Hematopoietic multipotent progenitor cell treated with erythropoietin and hydrocortisone succinate and interleukin-3 and kit ligand, for 8 days (in vitro differentiated cells): ENCODE measurements around the gene PRDM16.
"Not testable (repeated sequence)": the region's sequence is repeated elsewhere in the genome, so short reads cannot be mapped to it uniquely, and the experiment has no call there.

Source experiments
- DNase-seq: peaks from one replicate; pipeline ENCODE4 v3.0.0-alpha.2; 2015

The PRDM16 gene

DNA sequence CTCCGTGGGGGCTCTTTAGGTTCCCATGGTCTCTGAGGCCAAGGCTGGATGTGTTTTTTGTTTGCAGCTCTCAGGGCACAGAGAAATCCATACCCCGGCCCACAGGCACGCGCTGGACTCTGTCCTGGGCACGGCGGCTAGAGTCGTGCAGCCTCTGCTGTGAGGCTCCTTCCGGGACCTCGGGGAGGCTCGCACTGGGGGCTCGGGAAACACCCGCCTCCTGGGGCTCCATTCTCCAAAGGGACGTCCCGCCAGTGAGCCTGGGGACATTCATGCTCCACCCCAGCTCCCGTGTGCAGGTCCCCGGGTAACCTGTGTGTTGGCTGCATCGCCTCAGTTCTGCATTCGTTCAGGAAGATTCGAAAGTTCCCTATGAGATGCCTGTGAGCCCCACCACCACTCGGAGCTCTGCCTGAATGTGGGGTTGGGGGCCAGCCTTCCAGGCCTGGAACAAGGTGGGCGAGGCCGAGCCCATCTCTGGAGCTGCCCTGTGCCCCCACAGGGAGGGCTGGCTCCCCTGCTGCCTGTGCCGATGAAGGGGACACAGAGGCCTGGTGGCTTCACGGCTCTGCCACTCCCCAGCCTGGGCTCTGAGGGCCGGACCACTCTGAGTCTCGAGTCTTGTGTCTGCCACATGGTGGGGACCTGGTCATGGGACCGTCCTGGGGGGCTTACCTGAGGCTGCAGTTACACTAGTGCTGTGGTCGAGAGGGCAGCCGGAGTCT is 203.5 kb downstream of the PRDM16 start:
- no peak for DNase-seq

DNA sequence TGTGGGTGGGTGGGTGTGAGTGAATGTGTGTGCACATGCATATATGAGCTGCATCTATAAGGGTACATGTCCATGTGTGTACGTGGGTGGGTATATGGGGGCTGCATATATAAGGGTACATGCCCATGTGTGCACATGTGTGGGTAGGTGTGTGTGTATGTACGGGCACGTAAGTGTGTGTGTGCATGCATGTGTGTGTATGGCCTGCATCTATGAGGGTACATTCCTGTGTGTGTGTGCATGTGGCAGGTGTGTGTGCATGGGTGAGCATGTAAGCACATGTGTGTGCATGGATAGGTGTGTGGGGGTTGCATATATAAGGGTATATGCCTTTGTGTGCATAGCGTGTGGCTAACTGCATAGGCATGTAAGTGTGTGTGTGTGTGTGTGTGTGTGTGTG is 204.4 kb downstream of the PRDM16 start:
- DNase-seq = no peak

DNA sequence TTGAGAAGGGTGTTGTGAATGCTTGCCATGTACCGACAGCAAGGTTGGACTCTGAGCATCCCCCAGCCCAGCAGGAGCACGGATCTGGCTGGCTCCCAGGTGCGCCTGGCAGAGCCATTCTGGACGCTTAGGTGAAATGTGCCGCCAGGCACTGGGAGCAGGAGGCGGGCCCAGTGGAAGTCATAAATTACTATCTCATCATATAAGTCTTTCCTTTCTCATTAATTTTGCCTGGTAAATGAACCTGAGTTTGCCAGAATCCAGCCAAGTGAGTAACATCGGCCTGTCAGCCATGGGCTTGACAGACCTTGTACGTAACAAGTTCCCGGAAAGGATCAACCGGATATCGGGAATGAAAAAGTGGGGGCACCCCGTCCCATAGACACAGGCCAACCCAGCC is 206.0 kb downstream of the PRDM16 start:
- DNase-seq = no peak

- DNase-seq = no peak
Measured at GRCh38 chr1:3275471-3276340, 206.7 kb downstream of the PRDM16 start.

- no peak for DNase-seq
Measured at GRCh38 chr1:3276341-3276800, 207.4 kb downstream of the PRDM16 start.

- no peak for DNase-seq
Measured at GRCh38 chr1:3277011-3277471, 208.0 kb downstream of the PRDM16 start.

- DNase-seq = no peak
Measured at GRCh38 chr1:3277623-3278022, 208.6 kb downstream of the PRDM16 start.

GRCh38 chr1:3278416-3279181 is 209.6 kb downstream of the PRDM16 start:
- DNase-seq = no peak

DNA sequence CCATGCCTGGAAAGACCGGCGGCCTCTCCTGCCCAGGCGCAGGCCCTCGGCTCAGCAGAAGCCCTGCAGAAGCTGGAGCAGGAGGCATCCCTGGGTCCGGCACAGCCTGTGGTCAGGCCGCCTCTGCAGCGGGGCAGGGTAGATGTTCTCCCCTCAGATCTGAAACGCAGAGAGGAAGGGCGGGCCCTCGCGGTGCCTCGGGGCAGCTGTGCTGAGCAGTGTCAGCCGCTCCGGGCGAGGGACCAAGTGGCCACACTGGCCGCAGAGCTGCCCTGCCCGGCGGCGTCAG is 210.1 kb downstream of the PRDM16 start:
- DNase-seq = no peak

GRCh38 chr1:3281735-3282134 is 212.7 kb downstream of the PRDM16 start:
- no peak for DNase-seq

- no peak for DNase-seq
Measured at GRCh38 chr1:3282186-3282585, 213.2 kb downstream of the PRDM16 start.

- no peak for DNase-seq
Measured at GRCh38 chr1:3282656-3283430, 213.8 kb downstream of the PRDM16 start.

- DNase-seq = no peak
Measured at GRCh38 chr1:3283849-3284248, 214.8 kb downstream of the PRDM16 start.

GRCh38 chr1:3284691-3285090 is 215.7 kb downstream of the PRDM16 start:
- no peak for DNase-seq

- no peak for DNase-seq
Measured at GRCh38 chr1:3285106-3285740, 216.2 kb downstream of the PRDM16 start.

DNA sequence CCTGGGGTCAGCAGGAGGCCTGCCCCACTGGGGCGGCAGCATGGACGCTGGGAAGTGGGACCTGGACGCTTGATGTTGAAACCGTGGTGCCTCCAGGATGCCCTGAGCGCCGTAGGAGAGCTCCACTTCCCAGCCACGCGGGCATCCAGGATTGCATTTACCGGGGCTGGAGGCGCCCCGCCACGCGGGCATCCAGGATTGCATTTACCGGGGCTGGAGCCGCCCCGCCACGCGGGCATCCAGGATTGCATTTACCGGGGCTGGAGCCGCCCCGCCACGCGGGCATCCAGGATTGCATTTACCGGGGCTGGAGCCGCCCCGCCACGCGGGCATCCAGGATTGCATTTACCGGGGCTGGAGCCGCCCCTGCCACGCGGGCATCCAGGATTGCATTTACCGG is 218.1 kb downstream of the PRDM16 start:
- DNase-seq = not testable (repeated sequence)

GRCh38 chr1:3287656-3288160 is 218.7 kb downstream of the PRDM16 start:
- no peak for DNase-seq

- DNase-seq = no peak
Measured at GRCh38 chr1:3289502-3289901, 220.5 kb downstream of the PRDM16 start.

DNA sequence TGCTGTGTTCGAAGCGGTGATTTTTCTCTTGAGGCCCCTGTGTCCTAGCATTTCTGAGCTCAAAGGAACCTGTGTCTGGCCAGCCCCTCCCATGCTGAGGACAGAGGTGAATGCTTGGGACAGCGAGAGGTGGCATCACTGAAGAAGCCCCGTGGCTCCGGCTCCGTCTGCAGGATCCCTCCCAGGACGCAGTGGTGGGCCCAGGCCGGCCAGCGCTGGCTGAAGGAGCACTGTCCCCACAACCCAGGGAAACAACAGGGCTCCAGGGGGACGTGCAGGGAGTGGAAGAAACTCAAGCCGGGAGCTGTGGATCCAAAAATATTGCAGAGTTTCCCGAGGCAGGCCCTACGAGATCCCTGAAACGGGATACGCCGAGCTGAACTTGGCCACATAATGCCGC is 221.4 kb downstream of the PRDM16 start:
- DNase-seq = no peak

- DNase-seq = no peak
Measured at GRCh38 chr1:3290915-3291314, 221.9 kb downstream of the PRDM16 start.

GRCh38 chr1:3292051-3292722 is 223.2 kb downstream of the PRDM16 start:
- no peak for DNase-seq
